GM19240 (cell line): Measurements from ENCODE around the gene RANBP9.

Source experiments
- DNase-seq: peaks from one replicate; pipeline ENCODE4 v3.0.0; 2011; ENCODE audit warnings: low spot score; ENCODE audit not compliant: insufficient read length

Gene RANBP9

DNA sequence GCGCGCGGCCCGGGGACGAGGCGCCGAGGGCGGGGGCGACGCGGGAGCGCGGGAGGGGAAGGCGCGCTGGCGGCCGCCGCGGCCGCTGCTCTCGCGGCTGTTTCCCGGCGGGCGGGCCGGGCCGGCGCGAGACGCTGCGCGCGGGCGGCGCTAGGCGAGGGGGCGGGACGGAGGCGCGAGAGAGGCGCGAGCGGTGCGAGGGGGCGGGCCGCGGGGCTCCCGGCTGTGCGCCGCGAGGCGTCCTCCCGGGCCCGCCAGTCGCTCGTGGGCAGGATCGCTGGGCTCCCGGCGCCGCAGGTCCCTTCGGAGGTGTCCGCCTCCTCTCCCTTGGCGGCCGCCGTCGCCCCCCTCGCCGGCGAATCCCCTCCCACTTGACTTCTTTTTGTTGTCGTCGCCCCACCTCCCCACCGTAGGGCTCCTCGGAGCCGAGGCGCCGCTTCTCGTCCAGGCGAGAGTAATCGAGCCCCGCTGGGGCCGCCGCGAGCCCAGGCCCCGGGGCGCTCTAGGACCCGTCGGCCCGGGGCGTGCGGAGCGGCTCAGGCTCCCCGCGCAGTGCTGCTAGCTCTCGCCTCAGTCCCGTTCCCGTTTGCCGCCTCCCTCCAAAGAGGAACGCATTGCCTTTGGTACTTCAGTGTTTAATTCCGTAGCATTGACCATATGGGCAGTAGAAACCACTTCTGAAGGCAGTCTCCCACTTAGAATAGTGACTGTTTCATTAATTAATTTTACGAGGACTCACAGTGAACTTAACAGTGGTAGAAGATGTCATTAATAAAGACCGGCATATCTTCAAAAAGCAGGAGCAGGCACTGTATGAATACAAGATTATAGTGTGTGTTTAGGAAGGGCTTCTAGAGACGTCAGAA, at the start of gene RANBP9:
RANBP9 (minus strand) TSS at position 103 of the 866 bp plus-strand sequence. CDS start 330 bp downstream, outside the sequence.
- peak; percentile 90 for DNase-seq

- DNase-seq, result no peak
Observed at GRCh38 chr6:13760307-13761304, 49.0 kb upstream of the RANBP9 start.

DNA sequence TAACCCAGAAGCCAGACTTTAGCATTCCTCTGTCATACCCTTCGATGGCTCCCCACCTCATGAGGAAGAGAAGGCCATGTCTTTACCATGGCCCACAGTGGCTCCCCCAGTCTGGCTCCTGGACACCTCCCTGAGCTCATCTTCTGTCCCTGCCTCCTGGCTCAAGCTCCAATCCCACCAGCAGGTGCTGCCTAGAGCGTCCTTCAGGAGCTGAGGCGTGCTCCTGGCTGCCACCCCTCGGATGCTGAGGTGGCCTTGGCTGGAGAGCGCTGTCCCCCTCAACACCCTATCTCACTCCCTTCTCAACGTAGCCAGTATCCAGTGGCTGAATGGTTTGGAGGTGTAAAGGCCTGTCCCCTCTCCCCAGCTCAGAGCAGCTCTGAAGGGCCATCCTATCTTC, 47.4 kb upstream of the RANBP9 start:
- no peak for DNase-seq

GRCh38 chr6:13754644-13755043, 43.0 kb upstream of the RANBP9 start:
- DNase-seq, result no peak

GRCh38 chr6:13743736-13744127, 32.1 kb upstream of the RANBP9 start:
- DNase-seq, result no peak

DNA sequence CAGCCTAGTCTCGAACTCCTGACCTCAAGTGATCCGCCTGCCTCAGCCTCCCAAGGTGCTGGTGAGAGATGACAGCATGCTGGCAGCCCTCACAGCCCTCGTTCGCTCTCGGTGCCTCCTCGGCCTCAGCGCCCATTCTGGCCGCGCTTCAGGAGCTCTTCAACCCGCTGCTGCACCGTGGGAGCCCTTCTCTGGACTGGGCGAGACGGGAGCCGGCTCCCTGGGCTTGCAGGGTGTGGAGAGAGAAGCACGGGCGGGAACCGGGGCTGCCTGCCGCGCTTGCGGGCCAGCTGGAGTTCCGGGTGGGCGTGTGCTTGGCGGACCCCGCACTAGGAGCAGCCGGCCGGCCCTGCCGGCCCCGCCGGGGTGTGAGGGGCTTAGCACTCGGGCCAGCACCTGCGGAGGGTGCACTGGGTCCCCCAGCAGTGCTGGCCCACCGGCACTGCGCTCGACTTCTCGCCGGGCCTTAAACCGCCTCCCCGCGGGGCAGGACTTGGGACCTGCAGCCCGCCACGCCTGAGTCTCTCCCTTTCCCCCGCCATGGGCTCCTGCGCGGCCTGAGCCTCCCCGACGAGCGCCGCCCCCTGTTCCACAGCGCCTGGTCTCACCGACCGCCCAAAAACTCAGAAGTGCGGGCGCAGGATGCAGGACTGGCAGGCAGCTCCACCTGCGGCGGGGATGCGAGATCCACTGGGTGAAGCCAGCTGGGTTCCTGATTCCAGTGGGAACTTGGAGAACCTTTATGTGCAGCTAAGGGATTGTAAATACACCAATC, 31.5 kb upstream of the RANBP9 start:
- no peak for DNase-seq

DNA sequence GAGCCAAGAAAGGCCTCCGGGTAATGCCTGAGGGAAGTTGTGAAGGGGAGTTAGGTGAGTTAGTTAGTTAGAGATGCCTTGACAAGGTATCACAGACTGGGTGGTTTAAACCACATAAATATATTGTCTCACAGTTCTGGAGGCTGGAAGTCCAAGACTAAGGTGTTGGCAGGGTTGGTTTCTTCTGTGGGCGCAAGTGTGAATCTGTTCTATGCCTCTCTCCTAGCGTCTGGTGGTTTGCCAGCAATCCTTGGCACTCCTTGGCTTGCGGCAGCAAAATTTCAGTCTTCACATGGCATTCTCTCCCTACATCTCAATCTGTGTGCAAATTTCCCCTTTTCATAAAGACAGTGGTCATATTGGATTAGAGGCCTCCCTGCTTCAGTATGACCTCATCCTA, 29.7 kb upstream of the RANBP9 start:
- DNase-seq, result no peak

DNA sequence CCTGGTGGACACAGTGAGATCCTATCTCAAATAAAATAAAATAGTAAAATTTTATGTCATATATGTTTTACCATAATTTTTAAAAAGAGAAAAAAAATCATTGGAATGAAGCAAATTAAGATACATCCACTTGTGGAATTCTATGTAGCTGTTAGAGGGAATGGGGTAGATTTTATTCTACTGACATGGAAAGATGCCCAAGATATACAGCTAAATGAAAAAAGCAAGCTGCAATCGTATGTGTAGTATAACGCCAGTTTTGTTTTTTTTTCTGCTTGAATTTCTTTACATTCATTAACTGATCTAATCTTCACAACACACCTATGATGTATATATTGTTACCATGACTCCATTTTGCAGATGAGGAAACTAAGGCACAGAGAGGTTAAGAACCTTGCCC, 23.4 kb upstream of the RANBP9 start:
- no peak for DNase-seq

GRCh38 chr6:13733178-13733887, 21.7 kb upstream of the RANBP9 start:
- DNase-seq, result no peak

- DNase-seq, result no peak
Observed at GRCh38 chr6:13730704-13731103, 19.1 kb upstream of the RANBP9 start.

- no peak for DNase-seq
Observed at GRCh38 chr6:13729891-13730290, 18.3 kb upstream of the RANBP9 start.

DNA sequence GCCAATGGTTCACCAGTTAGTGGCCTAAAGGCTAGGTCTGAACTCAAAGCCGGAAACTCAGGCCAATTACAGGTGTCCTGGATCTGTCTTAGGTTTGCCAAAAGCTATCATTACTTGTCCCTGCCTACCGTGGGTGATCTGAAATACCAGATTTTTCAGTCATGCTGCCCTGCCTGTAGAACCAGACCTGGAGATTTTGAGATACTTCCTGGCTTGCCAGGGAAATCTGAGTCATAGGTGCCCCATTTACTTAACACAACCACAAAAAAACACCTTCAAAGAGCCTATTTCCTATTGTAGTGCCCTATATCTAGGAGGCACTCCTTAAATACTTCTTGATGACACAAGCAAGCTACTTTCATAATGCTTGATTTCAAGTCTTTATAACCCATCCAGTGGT, 13.9 kb upstream of the RANBP9 start:
- DNase-seq, result no peak

- no peak for DNase-seq
Observed at GRCh38 chr6:13725052-13725451, 13.4 kb upstream of the RANBP9 start.

DNA sequence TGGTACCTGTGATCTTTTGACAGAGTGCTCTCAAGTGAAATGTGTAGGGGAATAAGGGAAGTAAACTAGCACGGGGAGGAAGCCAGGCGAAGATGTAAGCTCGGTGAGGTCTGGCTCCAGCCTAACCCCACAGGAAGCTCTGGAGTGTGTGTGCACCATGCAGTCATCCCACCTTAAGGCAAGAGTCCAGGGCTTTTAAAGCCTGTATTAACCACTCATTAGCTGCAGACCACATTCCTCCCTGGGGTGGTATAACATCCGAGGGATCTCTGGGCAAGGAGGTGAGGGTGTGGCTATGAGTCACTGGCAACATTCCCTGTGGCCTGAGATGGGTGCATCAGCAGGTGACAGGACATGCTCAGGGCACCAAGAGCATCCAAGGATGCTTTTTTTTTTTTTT, 12.5 kb upstream of the RANBP9 start:
- DNase-seq, result no peak

GRCh38 chr6:13722880-13723279, 11.2 kb upstream of the RANBP9 start:
- DNase-seq, result no peak

- no peak for DNase-seq
Observed at GRCh38 chr6:13718123-13718458, 6.5 kb upstream of the RANBP9 start.

DNA sequence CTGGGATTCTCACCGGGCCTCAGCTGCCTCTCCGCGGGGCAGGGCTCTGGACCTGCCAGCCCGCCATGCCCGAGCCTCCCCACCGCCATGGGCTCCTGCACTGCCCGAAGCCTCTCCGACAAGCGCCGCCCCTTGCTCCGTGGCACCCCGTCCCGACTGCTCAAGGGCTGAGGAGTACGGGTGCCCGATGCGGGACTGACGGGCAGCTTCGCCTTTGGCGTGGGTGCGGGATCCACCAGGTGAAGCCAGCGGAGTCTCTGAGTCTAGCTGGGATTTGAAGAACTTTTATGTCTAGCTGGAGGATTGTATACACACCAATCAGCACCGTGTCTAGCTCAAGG, 5.3 kb upstream of the RANBP9 start:
- no peak for DNase-seq

GRCh38 chr6:13716225-13716954, 4.8 kb upstream of the RANBP9 start:
- no peak for DNase-seq

- no peak for DNase-seq
Observed at GRCh38 chr6:13715444-13715883, 3.8 kb upstream of the RANBP9 start.

DNA sequence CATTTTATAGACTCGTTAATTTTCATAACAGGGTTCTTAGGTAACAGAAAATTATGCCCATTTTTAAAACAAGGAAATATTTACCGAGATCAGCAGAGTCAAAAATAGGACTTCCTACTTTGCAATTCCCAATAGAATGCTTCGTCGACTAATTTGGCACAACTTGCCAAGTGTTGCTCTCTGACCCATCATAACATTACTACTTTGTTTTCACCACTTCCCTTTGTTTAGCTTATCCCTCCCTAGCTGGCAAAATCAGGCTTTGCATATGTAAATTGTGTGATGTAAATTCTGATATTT, 914 bp upstream of the RANBP9 start:
- DNase-seq, result no peak
